ENCODE results near the gene MBD6.

MBD6 gene

DNA sequence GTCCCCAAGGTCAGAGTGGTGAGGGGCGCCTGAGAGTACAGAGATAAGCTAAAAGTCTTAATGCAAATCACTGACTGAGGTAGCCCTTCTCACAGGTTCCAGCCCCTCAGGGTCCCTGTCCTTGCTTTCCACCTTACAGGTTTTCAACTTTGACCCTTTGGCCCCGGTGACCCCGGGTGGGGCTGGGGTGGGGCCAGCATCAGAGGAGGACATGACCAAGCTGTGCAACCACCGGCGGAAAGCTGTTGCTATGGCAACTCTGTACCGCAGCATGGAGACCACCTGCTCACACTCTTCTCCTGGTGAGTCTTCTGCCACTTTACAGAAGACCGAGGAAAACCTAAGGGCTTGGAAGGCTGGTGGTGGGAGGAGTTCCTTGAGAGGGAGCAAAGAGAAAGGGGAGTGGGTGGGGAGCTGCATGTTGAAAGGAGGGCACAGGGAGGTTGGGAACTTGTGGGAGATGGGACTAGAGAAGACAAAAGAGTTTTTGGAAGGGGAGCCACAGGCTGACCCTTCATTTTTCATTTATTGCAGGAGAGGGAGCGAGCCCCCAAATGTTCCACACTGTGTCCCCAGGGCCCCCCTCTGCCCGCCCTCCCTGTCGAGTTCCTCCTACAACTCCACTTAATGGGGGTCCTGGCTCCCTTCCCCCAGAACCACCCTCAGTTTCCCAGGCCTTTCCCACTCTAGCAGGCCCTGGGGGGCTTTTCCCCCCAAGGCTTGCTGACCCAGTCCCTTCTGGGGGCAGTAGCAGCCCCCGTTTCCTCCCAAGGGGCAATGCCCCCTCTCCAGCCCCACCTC lies 2.4 kb downstream of the MBD6 start:
- TF ChIP-seq, protein P1, sequence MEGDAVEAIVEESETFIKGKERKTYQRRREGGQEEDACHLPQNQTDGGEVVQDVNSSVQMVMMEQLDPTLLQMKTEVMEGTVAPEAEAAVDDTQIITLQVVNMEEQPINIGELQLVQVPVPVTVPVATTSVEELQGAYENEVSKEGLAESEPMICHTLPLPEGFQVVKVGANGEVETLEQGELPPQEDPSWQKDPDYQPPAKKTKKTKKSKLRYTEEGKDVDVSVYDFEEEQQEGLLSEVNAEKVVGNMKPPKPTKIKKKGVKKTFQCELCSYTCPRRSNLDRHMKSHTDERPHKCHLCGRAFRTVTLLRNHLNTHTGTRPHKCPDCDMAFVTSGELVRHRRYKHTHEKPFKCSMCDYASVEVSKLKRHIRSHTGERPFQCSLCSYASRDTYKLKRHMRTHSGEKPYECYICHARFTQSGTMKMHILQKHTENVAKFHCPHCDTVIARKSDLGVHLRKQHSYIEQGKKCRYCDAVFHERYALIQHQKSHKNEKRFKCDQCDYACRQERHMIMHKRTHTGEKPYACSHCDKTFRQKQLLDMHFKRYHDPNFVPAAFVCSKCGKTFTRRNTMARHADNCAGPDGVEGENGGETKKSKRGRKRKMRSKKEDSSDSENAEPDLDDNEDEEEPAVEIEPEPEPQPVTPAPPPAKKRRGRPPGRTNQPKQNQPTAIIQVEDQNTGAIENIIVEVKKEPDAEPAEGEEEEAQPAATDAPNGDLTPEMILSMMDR (IDR thresholded peaks at IDR 0.05; ENCODE audit: low read depth, low read length): no peak
- H3K4me3 ChIP-seq (ENCODE audit: low read depth, low read length): no peak overlapping the region

DNA sequence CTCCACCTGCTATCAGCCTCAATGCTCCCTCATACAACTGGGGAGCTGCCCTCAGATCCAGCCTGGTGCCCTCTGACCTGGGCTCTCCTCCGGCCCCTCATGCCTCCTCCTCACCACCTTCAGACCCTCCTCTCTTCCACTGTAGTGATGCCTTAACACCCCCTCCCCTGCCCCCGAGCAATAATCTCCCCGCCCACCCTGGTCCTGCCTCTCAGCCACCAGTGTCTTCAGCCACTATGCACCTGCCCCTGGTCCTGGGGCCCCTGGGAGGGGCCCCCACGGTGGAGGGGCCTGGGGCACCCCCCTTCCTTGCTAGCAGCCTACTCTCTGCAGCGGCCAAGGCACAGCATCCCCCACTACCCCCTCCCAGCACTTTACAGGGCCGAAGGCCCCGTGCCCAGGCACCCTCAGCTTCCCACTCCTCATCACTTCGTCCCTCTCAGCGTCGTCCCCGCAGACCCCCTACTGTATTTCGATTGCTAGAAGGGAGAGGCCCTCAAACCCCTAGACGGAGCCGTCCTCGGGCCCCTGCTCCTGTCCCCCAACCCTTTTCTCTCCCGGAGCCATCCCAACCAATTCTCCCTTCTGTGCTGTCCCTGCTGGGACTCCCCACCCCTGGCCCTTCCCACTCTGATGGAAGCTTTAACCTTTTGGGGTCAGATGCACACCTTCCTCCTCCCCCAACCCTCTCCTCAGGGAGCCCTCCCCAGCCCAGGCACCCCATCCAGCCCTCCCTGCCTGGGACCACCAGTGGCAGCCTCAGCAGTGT lies 3.2 kb downstream of the MBD6 start:
- TF ChIP-seq, protein P1 (IDR thresholded peaks at IDR 0.05; ENCODE audit: low read depth, low read length): no peak

GRCh38 chr12:57526477-57527126 lies 4.0 kb downstream of the MBD6 start:
- TF ChIP-seq, protein P1 (IDR thresholded peaks at IDR 0.05; ENCODE audit: low read depth, low read length): no peak
- no peak overlapping the region for H3K4me3 ChIP-seq (ENCODE audit: low read depth, low read length)

More for the DNA sequence above, 3.2 kb downstream of the MBD6 start:
- H3K4me3 ChIP-seq (ENCODE audit: low read depth, low read length): no peak overlapping the region

DNA sequence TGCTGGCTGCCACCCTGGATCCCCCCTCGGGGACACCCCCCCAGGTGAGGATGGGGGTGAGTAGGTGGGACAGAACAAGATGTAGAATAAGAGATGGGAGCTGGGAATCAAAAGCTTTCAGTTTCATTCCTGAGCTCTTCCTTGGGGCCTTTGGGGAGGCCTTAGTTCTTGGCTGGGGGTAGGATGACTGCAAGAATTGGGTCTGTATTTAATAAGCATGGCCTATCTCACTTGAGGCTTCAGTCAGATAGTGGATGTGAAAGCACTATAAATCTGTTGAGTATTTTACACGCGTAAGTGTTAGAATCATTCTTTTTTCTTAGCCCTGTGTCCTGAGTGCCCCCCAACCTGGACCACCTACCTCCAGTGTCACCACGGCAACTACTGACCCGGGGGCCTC lies 4.6 kb downstream of the MBD6 start:
- no peak overlapping the region for H3K4me3 ChIP-seq (ENCODE audit: low read depth, low read length)
- TF ChIP-seq, protein P1 (IDR thresholded peaks at IDR 0.05; ENCODE audit: low read depth, low read length): no peak

GRCh38 chr12:57528176-57528575 lies 5.6 kb downstream of the MBD6 start:
- H3K4me3 ChIP-seq (ENCODE audit: low read depth, low read length): no peak overlapping the region
- TF ChIP-seq, protein P1 (IDR thresholded peaks at IDR 0.05; ENCODE audit: low read depth, low read length): no peak

- no peak overlapping the region for H3K4me3 ChIP-seq (ENCODE audit: low read depth, low read length)
- TF ChIP-seq, protein P1 (IDR thresholded peaks at IDR 0.05; ENCODE audit: low read depth, low read length): no peak
Observed at GRCh38 chr12:57528831-57529555, 6.4 kb downstream of the MBD6 start.
